ENCODE results near the gene CCDC91.

CCDC91 gene

DNA sequence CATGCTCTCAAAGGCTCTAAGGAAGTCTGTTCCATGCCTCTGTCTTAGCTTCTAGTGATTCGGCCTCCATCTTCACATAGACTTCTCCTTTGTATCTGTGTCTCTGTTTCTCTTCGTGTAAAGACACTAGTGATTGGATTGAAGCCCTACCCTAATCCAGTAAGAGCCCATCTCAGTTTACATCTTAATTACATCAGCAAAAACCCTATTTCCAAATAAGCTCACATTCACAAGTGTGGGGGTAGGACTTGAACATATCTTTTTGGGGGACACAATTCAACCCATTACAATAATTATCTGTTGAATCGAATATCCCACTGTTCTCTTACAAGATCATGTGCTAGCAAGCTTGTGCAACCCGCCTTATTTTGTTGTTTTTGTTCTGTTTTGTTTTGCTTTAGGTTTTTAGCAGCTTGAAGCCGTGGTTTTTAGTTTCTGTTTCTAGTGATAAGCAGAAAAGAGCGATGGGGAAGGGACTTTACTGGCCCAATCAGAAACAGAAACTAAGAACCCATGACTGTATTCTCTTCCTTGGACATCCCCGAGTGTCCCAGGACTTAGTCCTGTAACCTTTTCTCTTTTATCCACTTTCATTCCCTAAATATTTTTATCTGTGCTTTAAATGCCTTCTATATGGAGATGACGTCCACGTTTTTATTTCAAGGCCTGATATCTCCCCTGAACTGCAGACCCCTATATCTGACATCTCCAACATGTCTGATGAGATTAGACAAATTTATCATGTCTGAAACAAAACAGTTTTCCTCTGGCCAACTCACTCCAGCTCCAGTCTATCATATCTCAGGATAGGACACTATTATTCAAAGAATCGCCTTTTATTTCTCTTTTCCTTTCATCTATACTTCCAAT is 353.0 kb downstream of the CCDC91 start:
- peak in 1 of 5 experiments; percentile 67 for DNase-seq

DNA sequence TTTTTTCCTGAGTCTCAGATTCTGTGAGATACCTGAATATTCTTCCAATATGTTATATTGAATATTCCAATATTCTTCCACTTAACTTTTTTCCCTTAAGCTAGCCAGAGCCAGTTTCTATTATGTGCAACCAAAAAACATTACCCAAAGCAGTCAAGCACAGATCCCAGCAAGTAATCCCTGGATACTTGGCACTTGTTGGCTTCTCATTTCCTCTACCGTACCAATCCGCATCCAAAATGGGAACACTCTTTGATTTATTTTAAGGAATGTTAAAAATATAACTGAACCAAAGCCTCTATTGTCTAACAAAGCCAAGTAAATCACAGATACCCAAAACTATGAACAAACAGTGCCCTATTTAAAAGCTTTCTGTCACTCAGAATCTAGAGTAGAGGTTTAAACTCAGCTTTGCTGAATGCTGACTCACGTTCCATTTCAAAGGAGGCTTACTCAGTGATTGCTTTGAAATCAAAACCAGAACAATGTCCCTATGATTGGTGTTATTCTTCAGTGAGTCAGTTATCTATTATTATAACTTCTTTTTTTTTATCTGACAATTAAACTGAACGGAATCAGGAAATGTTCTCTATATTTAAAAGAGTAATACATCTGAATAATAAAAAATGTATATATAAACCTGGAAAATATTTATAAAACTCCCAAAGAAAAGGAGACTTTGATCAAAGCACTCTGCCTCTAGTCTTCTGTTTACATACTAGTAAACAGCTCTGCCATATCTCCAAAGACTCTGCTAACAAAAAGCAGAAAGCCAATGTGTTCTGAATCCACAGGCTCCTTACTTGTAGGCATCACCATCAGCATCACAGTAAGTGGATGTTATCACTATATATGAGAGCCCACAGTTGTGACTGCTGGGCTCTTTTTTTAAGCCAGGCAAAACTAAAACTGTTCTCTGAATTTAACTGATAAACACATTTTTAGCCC is 360.8 kb downstream of the CCDC91 start:
- DNase-seq: no peak

DNA sequence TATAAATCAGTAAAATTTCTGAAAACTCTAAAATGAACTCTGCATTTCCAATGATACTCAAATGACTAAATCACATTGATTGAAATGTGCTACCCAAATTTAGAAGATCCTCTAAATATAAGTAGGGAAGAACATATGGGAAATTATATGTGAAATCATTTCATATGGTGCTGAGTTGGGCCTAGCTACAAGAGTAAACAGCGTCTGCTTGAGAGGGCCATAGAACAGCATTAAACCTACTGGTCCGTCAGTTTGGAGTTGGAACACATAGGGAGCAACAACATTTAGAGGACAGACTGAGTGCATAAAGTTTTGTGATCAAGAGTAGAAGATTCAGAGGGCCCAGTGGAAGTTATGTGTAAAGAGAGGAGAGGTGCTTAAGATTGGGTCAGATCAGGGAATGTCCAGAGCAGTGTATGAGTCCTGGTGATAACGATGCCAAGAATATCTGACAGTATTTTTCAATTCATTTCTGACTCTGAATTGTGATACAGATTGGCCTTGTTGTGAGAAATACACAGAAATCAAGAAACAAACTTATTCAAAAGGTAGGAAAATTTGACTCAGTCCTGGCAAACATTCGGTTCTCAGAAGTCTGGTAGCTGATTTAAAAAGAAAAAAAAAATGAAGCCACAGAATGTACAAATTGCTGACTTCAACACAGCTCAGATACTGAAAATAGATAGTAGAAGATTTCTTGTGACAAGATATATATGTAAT is 362.2 kb downstream of the CCDC91 start:
- peak in 1 of 5 experiments; percentile 61 for DNase-seq

DNA sequence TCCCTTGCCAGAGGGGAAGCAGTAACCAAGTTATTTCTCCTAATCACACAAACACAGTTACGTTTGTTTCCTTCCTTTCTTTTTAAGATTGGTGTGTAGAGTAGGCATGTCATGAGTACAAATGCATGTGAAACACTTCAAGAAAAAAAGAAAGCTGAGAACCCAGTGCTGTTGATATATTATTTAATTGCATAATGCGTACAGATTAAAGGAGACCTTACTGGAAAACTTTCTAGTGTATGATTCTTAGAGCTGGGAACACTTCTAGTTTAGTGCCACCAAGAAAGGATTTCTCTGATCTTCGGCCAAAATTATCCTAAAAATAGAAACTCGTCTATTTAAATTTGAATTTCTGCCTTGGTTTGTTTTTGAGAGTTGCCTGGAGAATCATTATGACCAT is 365.5 kb downstream of the CCDC91 start:
- no peak for DNase-seq

DNA sequence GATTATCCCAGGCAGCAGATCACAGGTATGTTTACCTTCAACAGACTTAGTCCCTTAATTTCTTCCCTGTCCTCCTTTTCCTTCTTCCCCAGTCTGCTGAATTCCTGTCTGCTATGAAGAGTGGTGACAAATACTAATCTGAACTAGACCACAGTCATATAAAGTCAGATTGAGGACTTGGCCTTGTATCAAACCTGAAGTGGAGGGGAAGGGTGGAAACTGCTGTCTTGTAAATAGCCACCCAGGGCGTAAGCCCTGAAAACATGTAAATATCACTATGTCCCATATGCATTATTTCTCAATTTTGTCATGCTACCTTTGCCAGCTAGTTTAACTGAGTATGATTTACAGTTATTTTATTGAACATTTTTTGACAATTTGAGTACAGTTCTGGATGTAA is 368.0 kb downstream of the CCDC91 start:
- DNase-seq: no peak

DNA sequence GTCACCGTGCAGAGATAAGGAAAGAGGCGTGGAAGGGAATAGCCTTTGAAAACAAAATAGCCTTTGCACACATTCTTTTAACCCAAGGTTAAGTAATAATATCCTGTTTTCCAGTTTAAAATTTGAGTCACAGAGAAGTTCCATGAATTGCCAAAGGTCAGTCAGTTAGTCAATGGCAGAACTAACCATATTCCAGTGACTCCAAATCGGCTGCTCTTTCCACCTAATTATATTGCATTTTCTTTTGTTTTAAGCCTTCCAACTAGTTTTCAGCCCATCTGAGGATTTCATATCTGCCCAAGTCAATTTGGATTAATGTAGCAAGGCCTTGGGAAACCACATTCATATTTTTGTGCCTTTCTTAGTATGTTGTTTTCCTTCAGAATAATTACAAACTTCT is 373.0 kb downstream of the CCDC91 start:
- DNase-seq: no peak

DNA sequence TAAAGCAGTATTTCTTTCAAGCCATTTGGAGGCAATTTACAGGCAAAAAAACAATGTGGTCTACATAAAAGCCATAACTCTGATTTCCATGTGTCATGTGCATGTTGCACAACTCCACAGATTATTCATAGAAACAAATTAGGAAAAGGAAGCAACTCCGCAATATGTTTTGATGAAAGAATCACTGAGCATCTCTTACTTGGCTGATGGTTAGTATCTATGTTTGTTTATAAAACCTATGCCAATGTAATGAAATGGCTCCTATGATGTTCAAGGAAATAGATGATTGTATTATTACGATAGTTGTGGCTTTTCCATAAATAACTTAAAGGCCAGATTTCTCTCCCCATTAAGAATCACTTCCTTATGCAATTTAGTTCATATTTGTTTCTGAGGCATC is 373.7 kb downstream of the CCDC91 start:
- no peak for DNase-seq

DNA sequence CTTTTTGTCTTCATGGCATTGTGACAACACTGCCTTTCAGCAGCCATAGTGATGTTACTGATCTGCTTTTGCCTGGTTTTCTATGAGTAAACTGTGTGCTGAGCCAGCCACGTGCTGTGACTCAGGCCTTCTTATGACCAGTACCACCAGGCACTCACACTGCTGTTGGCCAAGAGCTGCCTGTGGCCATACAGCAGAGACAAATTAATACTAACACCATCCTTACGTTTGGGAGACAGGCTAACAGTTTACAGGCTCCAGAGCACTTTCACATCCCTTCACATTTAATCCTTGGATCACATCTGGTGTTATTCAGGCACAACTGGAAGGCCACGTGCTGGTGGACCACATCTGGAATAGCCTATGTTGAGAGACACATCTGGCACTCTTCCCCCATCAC is 377.9 kb downstream of the CCDC91 start:
- no peak for DNase-seq

DNA sequence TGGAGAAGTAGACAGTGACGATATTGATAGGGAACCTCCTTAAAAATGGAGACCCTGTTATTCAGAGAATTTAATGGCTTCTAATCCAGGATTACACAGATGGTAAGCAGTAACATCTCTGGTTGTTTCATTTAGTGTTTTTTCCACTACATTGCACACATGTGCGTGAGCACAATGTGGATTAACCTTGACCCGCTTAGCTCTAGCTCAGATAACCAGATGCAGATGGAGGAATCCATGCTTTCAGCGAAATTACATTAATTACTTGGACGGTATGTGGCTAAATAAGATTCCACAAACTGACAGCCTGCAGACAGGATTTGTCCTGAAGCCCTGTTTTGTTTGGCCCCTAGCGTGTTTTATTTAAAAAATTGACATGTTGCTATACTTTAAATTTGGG is 378.4 kb downstream of the CCDC91 start:
- no peak for DNase-seq

DNA sequence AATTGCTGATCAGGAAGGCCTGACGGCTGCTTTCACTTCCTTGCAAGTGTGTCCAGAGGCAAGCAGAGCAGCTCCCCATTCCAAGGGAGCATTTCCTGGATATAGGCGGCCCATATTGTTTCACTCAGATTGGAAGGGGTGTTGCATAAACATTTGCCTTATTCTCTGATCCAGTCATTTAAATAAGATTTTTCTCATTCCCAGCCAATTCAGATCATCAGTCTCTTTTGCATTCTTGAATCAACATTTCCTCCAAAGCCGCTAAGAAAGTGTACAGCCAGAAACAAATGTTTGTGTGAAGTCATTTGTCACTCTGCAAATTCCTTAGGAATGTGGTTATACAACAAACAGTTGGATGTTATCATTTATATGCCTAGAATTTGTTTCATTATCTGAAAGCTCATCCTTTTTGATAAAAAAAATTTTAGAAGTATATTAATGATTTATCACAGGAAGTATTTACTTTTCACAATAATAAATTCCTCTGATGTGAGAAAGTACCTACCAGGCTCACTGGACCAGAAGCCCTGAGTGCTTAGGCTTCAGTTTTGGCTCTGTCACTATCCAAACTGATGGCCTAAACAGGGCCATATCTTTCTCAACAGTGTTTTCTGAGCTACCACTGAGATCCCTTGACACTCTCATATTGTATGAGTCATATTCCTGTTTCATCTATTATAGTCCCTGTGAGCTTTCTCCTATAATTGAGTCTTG is 379.6 kb downstream of the CCDC91 start:
- DNase-seq: no peak

DNA sequence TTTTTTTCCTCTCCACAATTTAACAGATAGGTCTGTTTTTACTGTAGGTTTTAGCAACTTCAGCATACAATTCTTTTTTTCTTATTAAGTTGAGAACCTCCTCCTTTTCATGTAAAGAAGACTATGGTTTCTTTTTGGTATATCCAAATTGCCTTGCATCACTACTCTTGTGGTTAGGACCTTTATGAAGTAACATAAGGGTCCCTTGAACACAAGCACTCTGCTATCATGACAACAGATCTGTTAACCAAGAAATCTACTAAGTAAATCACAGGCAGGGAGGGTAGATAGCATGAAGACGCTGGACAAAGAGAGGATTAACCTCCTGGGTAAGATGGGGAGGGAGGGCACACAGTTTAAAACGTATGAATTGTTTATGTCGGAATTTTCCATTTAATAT is 380.6 kb downstream of the CCDC91 start:
- DNase-seq: no peak

DNA sequence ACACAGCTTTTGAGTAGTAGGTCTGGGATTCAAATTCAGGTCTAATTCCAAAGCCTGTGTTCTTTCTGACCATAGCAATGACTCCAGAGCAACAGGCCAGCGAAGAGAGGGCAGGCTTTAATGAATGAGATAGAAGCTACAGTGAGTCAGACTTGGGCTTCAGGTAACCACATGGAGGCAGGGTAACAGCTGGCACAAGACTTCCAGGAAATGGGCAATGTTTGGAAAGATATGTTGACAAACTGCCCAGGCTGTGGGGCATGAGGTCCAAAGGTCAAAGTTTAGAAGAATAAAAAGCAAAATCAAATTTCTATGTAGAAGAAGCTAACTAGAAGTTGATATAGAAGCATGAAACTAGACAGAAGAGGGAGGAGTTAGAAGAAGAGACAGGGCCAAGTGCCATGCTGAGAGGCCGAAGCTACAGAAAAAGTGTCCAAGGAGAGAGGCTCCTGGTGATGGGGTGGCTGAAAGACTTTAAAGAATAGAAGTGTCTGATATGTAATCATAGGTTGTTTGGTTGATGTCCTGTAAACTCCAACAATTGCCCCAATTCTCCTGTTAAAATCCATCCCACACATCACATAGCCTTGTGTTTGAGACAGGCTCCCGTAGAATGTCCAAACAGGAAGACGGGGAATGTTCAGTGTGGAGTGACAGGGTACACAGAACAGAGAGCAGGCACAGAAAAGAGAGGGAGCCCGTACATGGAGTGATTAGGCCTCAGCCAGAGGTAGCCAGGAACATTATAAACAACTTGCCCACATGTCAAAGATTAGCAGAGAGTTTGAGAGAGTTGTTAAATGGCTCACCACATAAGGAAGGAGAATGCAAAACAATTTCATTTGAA is 384.7 kb downstream of the CCDC91 start:
- DNase-seq: no peak

DNA sequence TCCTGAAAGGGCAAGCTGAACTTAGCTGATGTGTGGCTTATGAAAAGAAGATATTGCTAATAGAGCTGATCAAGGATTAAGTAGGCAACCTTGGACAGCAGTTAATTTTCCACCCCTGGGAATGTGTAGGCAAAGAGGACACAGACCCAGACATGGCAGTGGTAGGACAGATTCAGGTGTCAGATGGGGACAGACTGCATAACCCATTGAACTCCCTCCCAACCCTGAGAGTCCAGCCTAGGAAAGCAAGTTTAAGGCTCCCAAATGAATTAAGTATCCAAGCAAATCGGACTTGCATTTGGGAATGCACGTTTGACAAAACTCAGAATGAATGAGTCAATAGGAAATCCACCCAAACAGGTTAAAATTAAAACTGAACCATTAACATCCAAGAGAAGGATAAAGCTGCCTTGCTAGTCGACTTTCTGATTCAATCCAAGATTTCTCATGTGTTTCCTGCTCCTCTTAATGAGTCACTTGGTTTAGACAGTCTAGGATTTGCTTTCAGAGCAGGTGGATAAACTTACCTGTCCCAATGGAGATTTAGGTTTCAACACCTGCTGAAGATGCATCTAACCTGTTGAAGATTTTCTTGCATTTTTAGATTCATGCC is 385.4 kb downstream of the CCDC91 start:
- DNase-seq: no peak

DNA sequence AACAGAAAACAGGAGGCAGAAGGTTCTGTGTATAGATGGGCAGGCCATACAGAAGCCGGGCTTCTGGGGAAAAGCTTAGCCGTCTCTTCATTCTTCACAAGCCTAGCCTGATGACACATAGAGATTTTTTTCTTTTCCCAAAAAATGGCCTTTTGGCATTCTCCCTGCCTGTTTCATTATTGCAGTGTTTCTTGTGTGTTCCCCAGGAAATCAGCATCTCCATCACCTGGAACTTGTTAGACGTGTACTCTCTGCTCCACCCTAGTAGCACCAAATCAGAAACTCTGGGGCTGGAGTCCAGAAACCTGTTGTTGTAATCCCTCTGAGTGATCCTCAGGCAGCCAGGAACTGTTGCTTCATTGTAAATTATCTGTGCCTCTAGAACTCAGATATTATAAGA is 388.1 kb downstream of the CCDC91 start:
- DNase-seq: no peak

DNA sequence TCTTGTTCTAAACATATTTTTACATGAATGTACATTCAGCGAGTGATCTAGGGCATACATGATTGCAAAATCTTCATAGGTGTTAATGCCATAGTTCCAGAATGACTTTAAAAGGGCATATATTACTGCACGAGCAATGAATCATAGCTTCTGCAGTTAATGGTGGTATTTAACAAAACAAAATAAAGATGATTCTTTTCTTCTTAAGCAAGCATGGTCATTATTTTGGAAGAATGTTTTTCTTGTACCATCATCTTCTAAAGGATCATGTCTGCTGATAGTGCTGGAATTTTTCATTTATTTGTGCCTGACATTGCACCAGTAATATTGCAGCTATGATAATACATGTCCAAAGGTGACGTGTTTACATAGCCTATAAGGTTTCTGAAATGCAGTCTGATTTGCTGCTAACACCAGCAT is 388.6 kb downstream of the CCDC91 start:
- DNase-seq: no peak

DNA sequence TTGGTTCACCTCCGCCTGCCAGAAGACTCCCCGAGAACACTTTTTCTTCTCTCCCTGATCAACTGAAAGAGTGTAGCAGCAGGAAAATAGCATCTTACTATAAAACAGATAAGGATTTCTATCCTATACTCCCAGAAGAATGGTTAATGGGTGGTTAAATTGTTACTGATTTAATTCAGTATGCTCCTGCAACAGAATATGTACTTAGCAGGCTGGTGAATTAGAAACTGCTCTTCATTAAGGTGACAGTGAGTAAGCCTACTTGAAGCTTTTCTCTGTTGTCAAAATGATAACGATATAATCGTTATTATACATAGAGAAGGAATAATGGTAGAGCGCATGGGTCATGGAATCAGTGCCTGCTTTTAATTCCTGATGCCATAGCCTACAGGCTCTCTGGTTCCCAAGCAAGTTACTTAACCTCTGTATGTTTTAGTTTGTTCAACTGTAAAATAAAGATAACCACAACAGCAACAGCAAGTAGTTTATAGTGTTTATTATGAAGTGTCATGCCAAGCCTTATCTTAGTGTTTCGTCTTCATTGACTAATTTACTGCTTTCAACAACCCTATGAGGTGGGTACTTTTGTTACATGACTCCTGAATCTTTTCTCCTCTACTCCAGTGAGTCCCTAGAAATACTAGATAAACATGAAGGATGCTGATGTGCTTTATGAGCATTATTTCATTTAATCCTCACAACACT is 392.6 kb downstream of the CCDC91 start:
- DNase-seq: no peak

DNA sequence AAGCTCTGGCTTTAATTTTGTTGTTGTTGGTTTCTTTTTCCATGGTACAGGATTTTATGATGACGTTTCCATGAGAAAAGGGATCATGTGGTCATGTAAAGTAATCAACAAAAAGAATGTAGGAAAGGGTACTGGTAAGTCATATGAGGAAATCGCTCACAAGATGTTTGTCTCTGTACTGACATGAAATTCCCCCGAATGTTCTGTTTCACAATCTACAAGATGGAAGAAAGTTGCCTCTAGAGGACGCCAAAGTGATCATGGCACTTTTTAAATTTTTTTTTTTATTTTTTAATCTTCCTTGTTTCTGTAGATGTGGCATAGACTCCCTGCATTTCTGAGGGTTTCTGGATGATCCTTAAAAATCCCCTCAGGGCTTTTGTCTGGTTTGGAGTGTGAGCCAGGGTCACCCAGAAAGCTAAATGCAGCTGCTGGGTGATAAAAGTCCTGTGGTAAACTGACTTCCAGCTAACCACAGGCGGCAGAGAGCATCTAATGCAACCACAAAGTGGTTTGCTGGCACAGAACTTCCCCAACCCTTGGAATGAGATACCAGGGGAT is 393.5 kb downstream of the CCDC91 start:
- DNase-seq: no peak

DNA sequence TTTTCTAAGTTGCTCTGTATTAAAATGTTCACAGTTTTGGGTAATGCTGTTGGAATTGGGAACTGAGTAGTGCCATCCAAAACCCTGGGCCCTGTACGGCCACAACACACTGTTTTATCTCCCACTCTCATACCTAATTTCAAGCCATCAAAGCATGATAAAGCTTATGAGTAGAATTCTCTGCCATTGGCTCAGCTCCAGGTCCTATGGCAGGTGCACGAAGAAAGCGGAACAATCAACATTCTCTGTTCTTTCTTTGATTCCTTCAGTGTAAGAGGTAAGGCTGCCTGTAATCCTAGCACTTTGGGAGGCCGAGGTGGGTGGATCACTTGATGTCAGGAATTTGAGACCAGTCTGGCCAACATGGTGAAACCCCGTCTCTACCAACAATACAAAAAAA is 394.9 kb downstream of the CCDC91 start:
- DNase-seq: no peak

DNA sequence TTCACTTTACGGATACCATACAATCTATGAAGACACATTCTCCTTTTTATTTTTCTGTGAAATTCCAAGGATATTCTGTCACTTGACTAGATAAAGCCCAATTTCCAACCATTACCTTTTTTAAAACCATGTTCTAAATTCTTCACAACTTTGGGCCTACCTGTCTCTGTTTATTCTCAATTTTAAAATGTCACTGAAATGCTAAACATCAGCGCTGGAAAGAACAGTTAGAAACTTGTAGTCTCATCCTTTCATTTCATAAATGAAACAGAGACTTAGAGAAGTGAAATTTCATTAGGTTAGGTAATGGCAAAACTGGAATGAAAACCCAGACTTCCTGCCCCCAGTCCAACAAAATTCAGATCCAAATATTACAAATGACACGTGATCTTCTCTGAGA is 396.2 kb downstream of the CCDC91 start:
- DNase-seq: no peak

DNA sequence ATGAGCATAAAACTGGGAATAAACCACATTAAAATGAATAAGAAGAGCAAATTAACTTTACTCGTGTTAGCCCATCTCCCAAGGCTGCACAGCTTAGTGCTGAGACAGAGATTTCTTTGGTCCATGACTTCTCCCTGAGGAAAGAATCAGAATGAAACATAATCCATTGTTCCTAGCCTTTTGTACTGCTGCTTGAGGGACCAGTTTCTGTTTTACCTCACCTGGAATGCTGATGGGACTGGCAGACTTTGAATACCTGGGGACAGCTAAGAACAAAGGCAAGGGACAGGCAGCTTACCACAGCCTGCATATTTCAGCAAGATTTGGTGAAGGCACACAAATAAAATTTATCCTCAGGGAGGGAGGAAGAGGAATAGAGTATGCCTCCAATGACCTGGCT is 401.6 kb downstream of the CCDC91 start:
- DNase-seq: no peak
